Mesothelial cell of epicardium (in vitro differentiated cells): ENCODE measurements around the gene RBP5. TPM values are rescaled to one million over a fixed set of nuclear protein-coding genes. Genes with fewer than 3 reads are reported as not detected.

Experiments used
- DNase-seq, 2 experiments: peaks; one replicate each; pipeline ENCODE4 v3.0.0; 2021; ENCODE audit warnings: low spot score in 2 of 2; ENCODE audit not compliant: unreplicated experiment in 2 of 2
- H3K27ac Mint-ChIP-seq: 2 replicates; pipeline ENCODE4 v1.8.0; 2021; ENCODE audit warnings: mixed read lengths
- H3K27me3 Mint-ChIP-seq: 2 replicates; pipeline ENCODE4 v1.8.0; 2021; ENCODE audit warnings: low read depth, mixed read lengths
- H3K36me3 Mint-ChIP-seq: 2 replicates; pipeline ENCODE4 v1.8.0; 2021; ENCODE audit warnings: mixed read lengths
- H3K4me1 Mint-ChIP-seq: 2 replicates; pipeline ENCODE4 v1.8.0; 2021; ENCODE audit warnings: mixed read lengths
- H3K4me3 Mint-ChIP-seq: 2 replicates; pipeline ENCODE4 v1.8.0; 2021; ENCODE audit warnings: mild to moderate bottlenecking, moderate library complexity, mixed read lengths
- H3K9me3 Mint-ChIP-seq: 2 replicates; pipeline ENCODE4 v1.8.0; 2021; ENCODE audit warnings: mixed read lengths
- total RNA-seq: library from RNA; stranded (reverse); gene quantifications from 3 replicates; pipeline ENCODE4 v1.2.1, GENCODE V29; 2021
- TF ChIP-seq, protein P1 (sequence below): fragments of 200-600 bp; sonication (generic); IDR thresholded peaks from one replicate; pipeline ENCODE4 v1.5.0; 2021; ENCODE audit warnings: antibody characterized with exemption; ENCODE audit not compliant: unreplicated experiment

Gene RBP5
- total RNA-seq, 1 donor from 2014 or later: 2.1 TPM

DNA sequence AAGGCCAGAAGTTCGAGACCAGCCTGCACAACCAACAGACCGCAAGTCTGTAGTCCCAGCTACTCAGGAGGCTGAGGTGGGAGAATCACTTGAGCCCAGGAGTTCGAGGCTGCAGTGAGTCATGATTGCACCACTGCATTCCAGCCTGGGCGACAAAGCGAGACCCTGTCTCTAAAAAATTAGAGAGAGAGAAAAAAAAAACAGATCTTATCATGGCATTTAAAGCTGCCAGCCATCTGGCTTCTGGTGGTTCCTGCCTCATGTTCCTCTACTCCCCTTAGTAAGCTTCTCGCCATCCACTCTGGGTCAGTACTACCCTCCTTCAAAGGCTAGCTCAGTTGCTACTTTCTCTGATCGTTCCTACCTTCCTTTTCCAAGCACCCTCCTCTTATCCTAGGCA lies 17.5 kb upstream of the RBP5 start:
- TF ChIP-seq, protein P1, sequence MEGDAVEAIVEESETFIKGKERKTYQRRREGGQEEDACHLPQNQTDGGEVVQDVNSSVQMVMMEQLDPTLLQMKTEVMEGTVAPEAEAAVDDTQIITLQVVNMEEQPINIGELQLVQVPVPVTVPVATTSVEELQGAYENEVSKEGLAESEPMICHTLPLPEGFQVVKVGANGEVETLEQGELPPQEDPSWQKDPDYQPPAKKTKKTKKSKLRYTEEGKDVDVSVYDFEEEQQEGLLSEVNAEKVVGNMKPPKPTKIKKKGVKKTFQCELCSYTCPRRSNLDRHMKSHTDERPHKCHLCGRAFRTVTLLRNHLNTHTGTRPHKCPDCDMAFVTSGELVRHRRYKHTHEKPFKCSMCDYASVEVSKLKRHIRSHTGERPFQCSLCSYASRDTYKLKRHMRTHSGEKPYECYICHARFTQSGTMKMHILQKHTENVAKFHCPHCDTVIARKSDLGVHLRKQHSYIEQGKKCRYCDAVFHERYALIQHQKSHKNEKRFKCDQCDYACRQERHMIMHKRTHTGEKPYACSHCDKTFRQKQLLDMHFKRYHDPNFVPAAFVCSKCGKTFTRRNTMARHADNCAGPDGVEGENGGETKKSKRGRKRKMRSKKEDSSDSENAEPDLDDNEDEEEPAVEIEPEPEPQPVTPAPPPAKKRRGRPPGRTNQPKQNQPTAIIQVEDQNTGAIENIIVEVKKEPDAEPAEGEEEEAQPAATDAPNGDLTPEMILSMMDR: no peak
- no peaks in the 10 kb centered on the region for H3K9me3 Mint-ChIP-seq
- H3K36me3 Mint-ChIP-seq: peaks cover 55% of the 10 kb centered on the region
- H3K27me3 Mint-ChIP-seq: no peaks in the 10 kb centered on the region
- H3K4me3 Mint-ChIP-seq: no peak overlapping the region
- no peak for DNase-seq
- H3K4me1 Mint-ChIP-seq: no peaks in the 10 kb centered on the region
- H3K27ac Mint-ChIP-seq: no peak overlapping the region

DNA sequence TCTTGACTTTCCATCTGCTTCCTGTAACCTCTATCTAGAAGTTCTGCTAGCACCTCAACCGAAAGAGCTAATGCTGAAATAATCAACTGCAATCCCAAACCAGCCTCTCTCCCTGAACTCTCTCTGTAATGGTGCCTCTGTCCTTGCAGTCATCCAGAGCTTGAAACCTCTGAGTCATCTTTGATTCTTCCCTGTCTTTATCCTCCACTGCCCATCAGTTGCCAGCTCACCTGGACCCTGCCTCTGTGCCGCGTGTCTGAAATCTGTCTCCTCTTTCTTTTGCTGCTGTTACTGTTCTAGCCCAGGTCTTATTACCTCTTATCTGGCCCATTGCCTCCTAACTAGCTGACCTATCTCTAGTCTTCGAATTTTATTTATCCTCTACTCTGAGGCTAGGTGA lies 17.0 kb upstream of the RBP5 start:
- no peaks in the 10 kb centered on the region for H3K9me3 Mint-ChIP-seq
- H3K27me3 Mint-ChIP-seq: no peaks in the 10 kb centered on the region
- H3K4me3 Mint-ChIP-seq: no peak overlapping the region
- peaks cover 57% of the 10 kb centered on the region for H3K36me3 Mint-ChIP-seq
- TF ChIP-seq, protein P1: no peak
- no peaks in the 10 kb centered on the region for H3K4me1 Mint-ChIP-seq
- no peak overlapping the region for H3K27ac Mint-ChIP-seq
- no peak for DNase-seq

DNA sequence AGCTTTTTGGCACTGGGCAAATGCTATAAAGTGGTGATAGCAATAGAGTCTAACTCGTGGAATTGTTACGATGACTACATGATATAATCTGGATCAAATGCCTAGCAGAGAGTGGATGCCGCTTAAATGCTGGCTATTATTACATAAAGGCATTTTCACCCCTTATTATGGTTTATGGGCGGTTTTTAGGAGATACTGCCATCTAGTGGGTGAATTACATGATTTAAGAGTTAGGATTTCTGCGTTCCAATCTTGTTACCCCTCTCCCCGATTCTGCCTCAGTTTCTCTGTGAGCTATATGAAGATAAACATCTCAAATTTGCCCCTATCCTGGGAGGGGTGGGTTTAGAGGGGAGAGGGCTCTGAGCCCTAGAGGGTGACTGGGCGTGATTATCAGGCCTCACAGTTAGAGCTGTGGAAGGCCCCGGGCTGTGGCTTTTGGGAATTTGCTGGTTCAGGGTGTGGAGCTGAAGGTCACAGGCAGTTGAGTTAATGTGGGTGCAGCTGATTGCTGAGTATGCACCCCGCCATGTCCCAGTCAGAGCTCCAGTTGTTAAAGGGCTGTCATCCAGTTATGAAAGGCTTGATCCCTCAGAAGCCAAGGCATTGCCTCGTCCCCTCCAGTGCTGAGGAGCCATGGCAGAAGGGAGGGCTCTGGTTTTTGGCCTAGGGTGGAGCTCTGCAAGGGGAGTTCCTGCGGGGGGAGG lies 15.9 kb upstream of the RBP5 start:
- Mint-ChIP-seq H3K9me3 (no peaks in the 10 kb centered on the region), H3K36me3 (peaks cover 52% of the 10 kb centered on the region), H3K4me3 (no peak overlapping the region), H3K4me1 (no peaks in the 10 kb centered on the region), H3K27ac (no peak overlapping the region), H3K27me3 (no peaks in the 10 kb centered on the region)
- no peak for DNase-seq
- TF ChIP-seq, protein P1: peak; percentile 25

DNA sequence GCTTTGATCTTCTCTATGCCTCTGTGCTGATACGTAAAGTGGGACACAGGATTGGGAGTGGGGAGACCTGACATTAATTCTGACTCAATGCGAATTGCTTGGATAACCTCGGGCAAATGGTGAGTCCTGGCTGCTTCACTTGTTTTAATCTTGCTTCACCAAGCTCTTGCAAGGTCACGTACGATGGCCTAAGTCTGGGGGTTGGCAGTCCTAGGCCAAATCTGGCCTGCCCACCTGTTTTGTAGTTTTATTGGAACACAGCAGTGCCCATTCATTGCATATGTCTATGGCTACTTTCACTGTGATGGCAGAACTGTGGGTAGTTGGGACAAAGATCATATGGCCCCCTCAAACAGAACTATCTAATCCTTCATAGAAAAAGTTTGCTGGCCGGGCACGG lies 14.9 kb upstream of the RBP5 start:
- no peak overlapping the region for H3K4me3 Mint-ChIP-seq
- no peaks in the 10 kb centered on the region for H3K4me1 Mint-ChIP-seq
- H3K27me3 Mint-ChIP-seq: no peaks in the 10 kb centered on the region
- TF ChIP-seq, protein P1: no peak
- no peak overlapping the region for H3K27ac Mint-ChIP-seq
- peaks cover 53% of the 10 kb centered on the region for H3K36me3 Mint-ChIP-seq
- no peak for DNase-seq
- H3K9me3 Mint-ChIP-seq: no peaks in the 10 kb centered on the region

DNA sequence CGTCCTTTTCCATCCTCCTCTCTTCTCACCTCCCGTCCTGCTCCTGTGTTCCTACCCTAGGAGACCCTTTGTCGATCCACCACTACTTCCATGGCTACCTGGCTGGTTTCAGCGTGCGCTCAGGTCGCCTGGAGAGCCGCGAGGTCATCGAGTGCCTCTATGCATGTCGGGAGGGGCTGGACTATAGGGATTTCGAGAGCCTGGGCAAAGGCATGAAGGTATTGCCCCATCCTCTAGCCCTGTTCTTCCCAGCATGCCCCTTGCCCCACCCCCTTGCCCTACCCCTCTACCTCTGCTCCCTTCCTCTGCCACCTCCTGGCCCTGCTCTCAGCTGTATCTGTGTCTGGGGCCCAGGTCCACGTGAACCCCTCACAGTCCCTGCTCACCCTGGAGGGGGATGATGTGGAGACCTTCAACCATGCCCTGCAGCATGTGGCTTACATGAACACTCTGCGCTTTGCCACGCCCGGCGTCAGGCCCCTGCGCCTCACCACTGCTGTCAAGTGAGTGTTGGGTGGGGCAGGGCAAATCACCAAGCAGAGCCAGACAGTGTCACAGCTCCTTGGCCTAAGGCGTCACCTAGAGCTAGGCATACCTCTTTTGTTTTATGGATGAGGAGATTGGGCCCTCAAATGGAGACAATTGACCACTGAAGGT lies 14.2 kb upstream of the RBP5 start:
- H3K4me3 Mint-ChIP-seq: no peak overlapping the region
- TF ChIP-seq, protein P1: no peak
- no peaks in the 10 kb centered on the region for H3K9me3 Mint-ChIP-seq
- peaks cover 51% of the 10 kb centered on the region for H3K36me3 Mint-ChIP-seq
- no peak for DNase-seq
- H3K27ac Mint-ChIP-seq: no peak overlapping the region
- H3K27me3 Mint-ChIP-seq: no peaks in the 10 kb centered on the region
- no peaks in the 10 kb centered on the region for H3K4me1 Mint-ChIP-seq
